ENCODE data around the gene SNRPA.

- TF ChIP-seq TAF1 (IDR thresholded peaks at IDR 0.05; ENCODE audit: borderline replicate concordance, low read depth, low read length) (no peak), POLR2AphosphoS5 (IDR thresholded peaks at IDR 0.05; ENCODE audit: low read depth, low read length) (no peak)
Observed at GRCh38 chr19:40776364-40776763, 25.4 kb downstream of the SNRPA start.
